T-helper 2 cell treated with Interferon-gamma antibody and Interleukin-4, amounts not matched to agents 5 μg/mL and 100 μg/mL, for 36 hours (primary cell): ENCODE data around the gene CFAP119.
"Not testable (repeated sequence)": the region's sequence is repeated elsewhere in the genome, so short reads cannot be mapped to it uniquely, and the experiment has no call there.

ENCODE experiments used
- DNase-seq: peaks from one replicate; pipeline ENCODE4 v3.0.0; 2021; ENCODE audit warnings: low spot score
- H3K27ac Mint-ChIP-seq: one replicate; pipeline ENCODE4 v1.8.0; 2021; ENCODE audit warnings: mild to moderate bottlenecking, mixed read lengths
- H3K27me3 Mint-ChIP-seq: one replicate; pipeline ENCODE4 v1.8.0; 2021; ENCODE audit warnings: low read depth, mixed read lengths
- H3K36me3 Mint-ChIP-seq: one replicate; pipeline ENCODE4 v1.8.0; 2021; ENCODE audit warnings: low read depth, mixed read lengths
- H3K4me1 Mint-ChIP-seq: one replicate; pipeline ENCODE4 v1.8.0; 2021; ENCODE audit warnings: low read depth, mixed read lengths
- H3K4me3 Mint-ChIP-seq: one replicate; pipeline ENCODE4 v1.8.0; 2022; ENCODE audit warnings: mild to moderate bottlenecking, moderate library complexity, mixed read lengths
- H3K9me3 Mint-ChIP-seq: one replicate; pipeline ENCODE4 v1.8.0; 2021; ENCODE audit warnings: mixed read lengths

CFAP119 gene

GRCh38 chr16:30761928-30762902 lies at the start of gene CFAP119, which contains the start of gene RNF40:
TSS of gene CFAP119 (minus strand) at chr16:30762062. CDS start at chr16:30761748, 314 bp downstream.
TSS of gene RNF40 (plus strand) at chr16:30762322. CDS start at chr16:30762546, 224 bp downstream.
- DNase-seq = peak; percentile 96
- peak within 1 kb of the TSS; percentile 91 for H3K27ac Mint-ChIP-seq
- peak within 1 kb of the TSS; percentile 94 for H3K4me3 Mint-ChIP-seq
- no peaks in the 10 kb centered on the region for H3K9me3 Mint-ChIP-seq
- no peaks in the 10 kb centered on the region for H3K27me3 Mint-ChIP-seq
- H3K36me3 Mint-ChIP-seq = peaks cover 29% of the 10 kb centered on the region
- H3K4me1 Mint-ChIP-seq = peaks cover 13% of the 10 kb centered on the region

- H3K27ac Mint-ChIP-seq, H3K4me3 Mint-ChIP-seq, DNase-seq, H3K9me3 Mint-ChIP-seq, H3K36me3 Mint-ChIP-seq: not testable (repeated sequence)
- H3K27me3 Mint-ChIP-seq = peaks cover 15% of the 10 kb centered on the region
- peaks cover 22% of the 10 kb centered on the region for H3K4me1 Mint-ChIP-seq
Observed at GRCh38 chr16:30809675-30810074, 47.8 kb upstream of the CFAP119 start.

GRCh38 chr16:30808890-30809426 lies 47.1 kb upstream of the CFAP119 start:
- not testable (repeated sequence) for DNase-seq, H3K4me3 Mint-ChIP-seq, H3K9me3 Mint-ChIP-seq, H3K27ac Mint-ChIP-seq, H3K36me3 Mint-ChIP-seq
- Mint-ChIP-seq H3K27me3 (peaks cover 15% of the 10 kb centered on the region), H3K4me1 (peaks cover 18% of the 10 kb centered on the region)

GRCh38 chr16:30808146-30808545 lies 46.3 kb upstream of the CFAP119 start:
- H3K36me3 Mint-ChIP-seq = peaks cover 3% of the 10 kb centered on the region
- H3K27ac Mint-ChIP-seq = no peak overlapping the region
- DNase-seq = no peak
- H3K27me3 Mint-ChIP-seq = peaks cover 15% of the 10 kb centered on the region
- no peak overlapping the region for H3K4me3 Mint-ChIP-seq
- peaks cover 15% of the 10 kb centered on the region for H3K4me1 Mint-ChIP-seq
- no peaks in the 10 kb centered on the region for H3K9me3 Mint-ChIP-seq

GRCh38 chr16:30805370-30806169 lies 43.7 kb upstream of the CFAP119 start:
- Mint-ChIP-seq H3K27me3 (peaks cover 15% of the 10 kb centered on the region), H3K4me3 (peak overlapping the region; percentile 66), H3K36me3 (peaks cover 3% of the 10 kb centered on the region), H3K4me1 (peaks cover 19% of the 10 kb centered on the region), H3K27ac (no peak overlapping the region), H3K9me3 (no peaks in the 10 kb centered on the region)
- peak; percentile 30 for DNase-seq

GRCh38 chr16:30805056-30805369 lies 43.2 kb upstream of the CFAP119 start:
- peaks cover 15% of the 10 kb centered on the region for H3K27me3 Mint-ChIP-seq
- peak overlapping the region; percentile 61 for H3K4me3 Mint-ChIP-seq
- peaks cover 3% of the 10 kb centered on the region for H3K36me3 Mint-ChIP-seq
- no peak overlapping the region for H3K27ac Mint-ChIP-seq
- H3K4me1 Mint-ChIP-seq = peaks cover 19% of the 10 kb centered on the region
- no peak for DNase-seq
- no peaks in the 10 kb centered on the region for H3K9me3 Mint-ChIP-seq

GRCh38 chr16:30802936-30803335 lies 41.1 kb upstream of the CFAP119 start:
- Mint-ChIP-seq H3K36me3 (peaks cover 3% of the 10 kb centered on the region), H3K4me1 (peaks cover 19% of the 10 kb centered on the region), H3K27me3 (peaks cover 15% of the 10 kb centered on the region), H3K9me3 (no peaks in the 10 kb centered on the region), H3K4me3 (no peak overlapping the region), H3K27ac (no peak overlapping the region)
- no peak for DNase-seq

- Mint-ChIP-seq H3K36me3 (no peaks in the 10 kb centered on the region), H3K4me3 (no peak overlapping the region), H3K27me3 (no peaks in the 10 kb centered on the region), H3K9me3 (no peaks in the 10 kb centered on the region), H3K4me1 (peaks cover 2% of the 10 kb centered on the region), H3K27ac (no peak overlapping the region)
- no peak for DNase-seq
Observed at GRCh38 chr16:30797670-30798309, 35.9 kb upstream of the CFAP119 start.

- no peaks in the 10 kb centered on the region for H3K27me3 Mint-ChIP-seq
- H3K4me3 Mint-ChIP-seq = no peak overlapping the region
- no peak for DNase-seq
- no peaks in the 10 kb centered on the region for H3K4me1 Mint-ChIP-seq
- no peaks in the 10 kb centered on the region for H3K36me3 Mint-ChIP-seq
- H3K27ac Mint-ChIP-seq = no peak overlapping the region
- H3K9me3 Mint-ChIP-seq = no peaks in the 10 kb centered on the region
Observed at GRCh38 chr16:30794634-30795033, 32.8 kb upstream of the CFAP119 start.

GRCh38 chr16:30793508-30794069 lies 31.7 kb upstream of the CFAP119 start:
- Mint-ChIP-seq H3K9me3 (no peaks in the 10 kb centered on the region), H3K36me3 (no peaks in the 10 kb centered on the region), H3K27ac (no peak overlapping the region), H3K27me3 (peaks cover 4% of the 10 kb centered on the region), H3K4me1 (no peaks in the 10 kb centered on the region), H3K4me3 (no peak overlapping the region)
- no peak for DNase-seq

- no peaks in the 10 kb centered on the region for H3K4me1 Mint-ChIP-seq
- H3K9me3 Mint-ChIP-seq = no peaks in the 10 kb centered on the region
- H3K4me3 Mint-ChIP-seq = no peak overlapping the region
- H3K27ac Mint-ChIP-seq = no peak overlapping the region
- H3K36me3 Mint-ChIP-seq = no peaks in the 10 kb centered on the region
- no peak for DNase-seq
- peaks cover 39% of the 10 kb centered on the region for H3K27me3 Mint-ChIP-seq
Observed at GRCh38 chr16:30787613-30788378, 25.9 kb upstream of the CFAP119 start.

- Mint-ChIP-seq H3K9me3 (no peaks in the 10 kb centered on the region), H3K4me1 (no peaks in the 10 kb centered on the region), H3K4me3 (peak within 1 kb of the TSS; percentile 29), H3K27me3 (peaks cover 39% of the 10 kb centered on the region), H3K27ac (no peak within 1 kb of the TSS), H3K36me3 (no peaks in the 10 kb centered on the region)
- no peak for DNase-seq
Observed at GRCh38 chr16:30786936-30787612, 25.2 kb upstream of the CFAP119 start, which contains the start of gene ZNF629. TSS of gene ZNF629 (minus strand) at chr16:30787205. CDS start at chr16:30784482, 2,723 bp downstream.
